ENCODE data around the gene MYT1. TPM values are rescaled to one million over a fixed set of nuclear protein-coding genes. Genes with fewer than 3 reads are reported as not detected.

Gene MYT1
- total RNA-seq, 2 donors from 2014 or later, result 0.27 to 0.74 TPM

DNA sequence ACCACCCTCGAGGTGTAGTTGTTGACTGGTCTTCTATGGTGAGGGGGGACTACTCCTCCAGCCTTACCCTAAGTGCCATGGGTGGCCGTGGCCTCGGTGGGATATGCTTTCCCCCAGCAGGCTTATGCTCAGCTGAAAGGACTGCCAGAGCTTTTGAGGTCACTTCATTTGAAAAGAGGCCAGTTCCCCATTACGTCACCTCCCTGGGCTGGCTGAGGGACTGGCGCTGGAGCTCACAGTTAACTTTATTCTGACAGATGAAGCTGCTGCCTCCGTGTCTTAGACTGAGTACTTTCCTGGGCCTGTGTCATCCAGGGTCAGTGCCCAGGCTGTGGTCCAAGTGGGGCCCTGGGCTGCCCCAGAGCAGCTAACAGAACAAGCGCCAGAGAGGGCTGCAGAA, 48.5 kb downstream of the MYT1 start:
- peak; percentile 34 for DNase-seq (ENCODE audit: low spot score)
- Histone ChIP-seq H3K4me3 (no peak overlapping the region), H3K9me3 (no peaks in the 10 kb centered on the region), H3K27ac (peak overlapping the region in 1 of 2 donors; percentile 30), H3K27me3 (replicated peaks; ENCODE audit: insufficient read depth) (no peaks in the 10 kb centered on the region), H3K4me1 (replicated peaks) (no peaks in the 10 kb centered on the region), H3K36me3 (no peaks in the 10 kb centered on the region)
- intact Hi-C loops (cut with DNase I), result no loop called here
- peak; percentile 7 for TF ChIP-seq POLR2AphosphoS5 (IDR thresholded peaks at IDR 0.05)
- TF ChIP-seq CTCF (IDR thresholded peaks at IDR 0.05), result no peak
- WGBS, result 39% methylated on average over 5 of the region's 7 CpGs

DNA sequence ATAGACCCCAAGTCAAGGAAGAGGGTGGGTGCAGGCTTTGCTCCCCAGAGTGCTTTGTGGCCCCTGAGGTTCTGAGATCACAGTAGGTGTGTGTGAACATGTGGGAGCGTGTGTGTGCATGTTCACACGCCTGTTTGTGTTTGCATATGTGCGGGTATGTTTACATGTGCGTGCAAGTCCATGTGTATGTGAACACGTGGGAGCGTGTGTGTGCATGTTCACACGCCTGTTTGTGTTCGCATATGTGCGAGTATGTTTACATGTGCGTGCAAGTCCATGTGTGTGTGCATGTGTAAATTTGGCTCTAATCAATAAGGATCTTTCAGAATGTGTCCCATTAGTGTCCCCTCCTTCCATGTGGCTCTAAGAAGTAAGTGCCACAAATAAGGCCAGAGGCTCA, 49.9 kb downstream of the MYT1 start:
- Histone ChIP-seq H3K36me3 (no peaks in the 10 kb centered on the region), H3K27ac (no peak overlapping the region), H3K4me3 (no peak overlapping the region), H3K4me1 (replicated peaks) (no peaks in the 10 kb centered on the region), H3K27me3 (replicated peaks; ENCODE audit: insufficient read depth) (no peaks in the 10 kb centered on the region), H3K9me3 (no peaks in the 10 kb centered on the region)
- no peak for TF ChIP-seq POLR2AphosphoS5 (IDR thresholded peaks at IDR 0.05)
- no peak for TF ChIP-seq CTCF (IDR thresholded peaks at IDR 0.05)
- TF ChIP-seq POLR2A (IDR thresholded peaks at IDR 0.05), result no peak
- no peak for DNase-seq (ENCODE audit: low spot score)
- intact Hi-C loops (cut with DNase I), result no loop called here
- WGBS, result 81% methylated on average over 10 of the region's 10 CpGs

- no peaks in the 10 kb centered on the region for H3K27me3 ChIP-seq (replicated peaks; ENCODE audit: insufficient read depth)
- H3K36me3 ChIP-seq, result no peaks in the 10 kb centered on the region
- intact Hi-C loops (cut with DNase I), result no loop called here
- H3K27ac ChIP-seq, result no peak overlapping the region
- H3K4me1 ChIP-seq (replicated peaks), result no peaks in the 10 kb centered on the region
- H3K9me3 ChIP-seq, result no peaks in the 10 kb centered on the region
- WGBS, result 32% methylated on average over 6 of the region's 6 CpGs
- DNase-seq (ENCODE audit: low spot score), result peak; percentile 49
- TF ChIP-seq CTCF (IDR thresholded peaks at IDR 0.05) (no peak), POLR2A (IDR thresholded peaks at IDR 0.05) (no peak), POLR2AphosphoS5 (IDR thresholded peaks at IDR 0.05) (peak; percentile 57)
- no peak overlapping the region for H3K4me3 ChIP-seq
Observed at GRCh38 chr20:64214952-64215351, 50.7 kb downstream of the MYT1 start.

DNA sequence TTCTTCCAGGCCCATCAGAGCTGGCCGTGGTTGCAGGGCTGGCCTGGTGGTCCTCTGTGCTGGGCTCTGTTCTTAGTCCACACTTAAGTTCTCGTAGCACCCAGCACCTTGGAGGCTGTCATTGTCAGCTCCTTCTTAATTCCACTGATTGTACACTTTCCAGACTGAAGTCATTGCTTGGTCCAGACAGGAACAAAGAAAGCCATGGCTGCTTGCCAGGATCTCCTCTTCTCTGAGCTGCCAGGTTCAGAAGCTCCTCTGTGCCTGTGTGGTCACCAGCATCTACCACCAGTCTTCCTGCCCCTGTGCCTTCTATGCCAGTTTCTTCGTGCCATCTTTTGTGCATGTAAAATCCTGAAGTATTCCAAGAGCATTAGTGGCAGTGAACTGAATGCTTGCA, 51.8 kb downstream of the MYT1 start:
- Histone ChIP-seq H3K27ac (no peak overlapping the region), H3K9me3 (no peaks in the 10 kb centered on the region), H3K4me3 (no peak overlapping the region), H3K27me3 (replicated peaks; ENCODE audit: insufficient read depth) (no peaks in the 10 kb centered on the region), H3K36me3 (no peaks in the 10 kb centered on the region), H3K4me1 (replicated peaks) (no peaks in the 10 kb centered on the region)
- DNase-seq (ENCODE audit: low spot score), result peak; percentile 82
- WGBS, result 33% methylated on average over 3 of the region's 3 CpGs
- TF ChIP-seq POLR2AphosphoS5 (IDR thresholded peaks at IDR 0.05) (peak; percentile 12), CTCF (IDR thresholded peaks at IDR 0.05) (no peak), POLR2A (IDR thresholded peaks at IDR 0.05) (no peak)
- intact Hi-C loops (cut with DNase I), result no loop called here

GRCh38 chr20:64216910-64217309, 52.7 kb downstream of the MYT1 start:
- H3K4me1 ChIP-seq (replicated peaks), result no peaks in the 10 kb centered on the region
- TF ChIP-seq POLR2AphosphoS5 (IDR thresholded peaks at IDR 0.05), result no peak
- no peak for TF ChIP-seq POLR2A (IDR thresholded peaks at IDR 0.05)
- TF ChIP-seq CTCF (IDR thresholded peaks at IDR 0.05), result no peak

More at GRCh38 chr20:64216910-64217309, 52.7 kb downstream of the MYT1 start:
- no peak for DNase-seq (ENCODE audit: low spot score)
- H3K36me3 ChIP-seq, result no peaks in the 10 kb centered on the region
- no peaks in the 10 kb centered on the region for H3K9me3 ChIP-seq
- H3K27me3 ChIP-seq (replicated peaks; ENCODE audit: insufficient read depth), result no peaks in the 10 kb centered on the region
- WGBS, result 93% methylated on average over 11 of the region's 11 CpGs
- no peak overlapping the region for H3K4me3 ChIP-seq
- no peak overlapping the region for H3K27ac ChIP-seq
- intact Hi-C loops (cut with DNase I), result no loop called here
